HG03175 (cell line): ENCODE measurements around the gene LRRK1.

Source experiments
- ATAC-seq: cut with Tn5 transposase; IDR thresholded peaks from one replicate; pipeline ENCODE4 v1.9.1; 2021; ENCODE audit warnings: mild to moderate bottlenecking, moderate library complexity; ENCODE audit not compliant: unreplicated experiment

Gene LRRK1

DNA sequence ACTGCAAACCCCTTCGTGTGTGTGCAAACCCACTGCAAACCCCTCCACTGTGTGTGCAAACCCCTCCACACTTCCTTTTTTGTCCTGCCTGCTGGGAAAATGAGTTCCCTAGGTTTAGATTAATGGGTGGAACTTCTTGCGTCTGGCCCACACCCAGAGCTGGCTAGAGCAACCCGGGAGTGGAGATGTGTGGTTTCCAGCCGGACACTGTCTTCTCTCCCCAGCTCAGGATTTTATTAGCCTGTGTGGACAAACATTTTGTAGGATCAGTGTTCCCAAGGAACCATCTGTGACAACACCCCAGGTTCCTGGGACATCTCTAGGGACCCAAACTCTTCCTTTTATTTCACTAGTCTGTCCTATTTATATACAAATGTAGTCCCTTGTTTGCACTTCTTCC lies 9.6 kb upstream of the LRRK1 start:
- ATAC-seq, result no peak

DNA sequence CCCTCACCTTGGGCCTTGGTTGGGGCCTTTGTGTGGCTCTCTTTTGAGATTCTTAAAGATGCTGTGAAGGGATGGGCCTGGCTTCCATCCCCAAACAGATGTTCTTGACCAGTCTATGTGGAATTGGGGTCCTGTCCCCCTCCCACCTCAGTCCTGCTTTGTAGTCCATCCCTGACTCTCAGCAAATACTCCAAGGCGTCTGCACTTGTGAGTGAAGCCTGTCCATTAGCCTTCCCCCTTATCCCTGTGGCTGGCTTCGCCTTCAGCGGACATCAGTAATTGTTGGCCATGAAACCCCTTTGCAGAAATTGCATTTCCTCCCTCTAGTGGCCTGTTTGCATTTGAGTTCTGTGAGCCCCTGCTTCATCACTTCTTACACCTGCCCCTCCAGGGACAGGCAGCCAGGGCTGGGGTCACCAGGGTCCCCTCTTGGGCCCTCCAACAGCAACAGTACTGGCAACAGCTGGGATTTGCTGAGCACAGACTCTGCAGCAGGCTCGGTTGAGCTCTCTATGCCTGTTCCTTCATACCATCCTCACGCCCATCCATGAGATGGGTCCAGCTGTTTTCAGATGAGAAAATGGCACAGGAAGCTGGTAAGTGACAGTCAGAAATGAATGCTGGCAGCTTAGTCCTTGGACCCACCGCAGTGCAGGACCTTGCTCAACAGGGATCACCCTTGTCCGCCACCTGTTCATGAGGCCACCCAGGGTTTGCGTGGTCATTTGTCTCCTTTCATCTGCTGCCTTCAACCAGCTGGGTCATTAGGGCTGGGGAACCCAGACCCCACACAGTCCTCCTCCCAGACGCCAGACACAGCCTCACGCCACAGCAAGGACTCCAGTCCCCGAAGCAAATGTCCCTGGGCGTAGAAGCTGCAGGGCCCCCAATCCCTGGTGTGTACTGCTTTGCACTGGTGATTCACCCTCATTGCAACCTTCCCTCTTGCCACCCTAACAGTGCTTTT lies 8.9 kb upstream of the LRRK1 start:
- ATAC-seq, result no peak

DNA sequence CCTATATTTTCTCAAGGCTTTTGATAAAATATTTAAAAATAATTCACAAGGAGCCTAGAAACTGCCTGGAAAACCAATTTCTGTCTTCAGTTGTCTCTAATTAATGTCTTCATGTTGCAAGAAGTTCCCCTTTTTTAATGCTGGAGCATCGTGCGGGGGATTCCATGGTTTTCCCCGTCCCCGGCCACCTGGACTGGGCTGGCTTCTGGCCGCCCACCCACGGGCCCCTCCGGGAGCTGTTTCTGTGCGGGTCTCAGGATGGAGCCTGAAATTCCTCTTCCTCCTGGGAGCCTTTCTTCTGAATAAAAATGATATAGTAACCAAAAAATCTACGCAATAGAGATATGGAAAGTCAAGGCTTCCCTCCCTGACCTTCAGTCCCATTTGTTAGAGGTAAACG lies 8.1 kb upstream of the LRRK1 start:
- ATAC-seq, result no peak

DNA sequence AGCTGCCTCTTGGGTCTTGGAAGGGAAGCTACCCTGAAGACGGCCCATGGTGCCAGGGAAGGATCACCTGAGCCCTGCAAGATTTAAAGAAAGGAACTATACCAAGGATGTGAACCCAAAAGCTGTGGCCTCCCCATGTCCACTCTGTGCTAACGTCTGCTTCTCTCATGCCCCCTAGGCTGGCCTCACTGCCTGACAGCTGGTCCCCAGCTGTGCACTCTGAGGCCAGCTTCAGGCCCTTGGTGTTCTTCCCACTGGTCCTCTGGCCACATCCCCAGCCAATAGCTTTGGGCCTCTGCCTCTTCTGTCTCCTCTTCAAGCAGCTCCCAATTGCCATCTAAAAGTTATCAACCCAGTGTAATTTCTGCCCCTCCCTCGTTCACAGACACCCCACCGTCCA lies 5.2 kb upstream of the LRRK1 start:
- ATAC-seq, result no peak

DNA sequence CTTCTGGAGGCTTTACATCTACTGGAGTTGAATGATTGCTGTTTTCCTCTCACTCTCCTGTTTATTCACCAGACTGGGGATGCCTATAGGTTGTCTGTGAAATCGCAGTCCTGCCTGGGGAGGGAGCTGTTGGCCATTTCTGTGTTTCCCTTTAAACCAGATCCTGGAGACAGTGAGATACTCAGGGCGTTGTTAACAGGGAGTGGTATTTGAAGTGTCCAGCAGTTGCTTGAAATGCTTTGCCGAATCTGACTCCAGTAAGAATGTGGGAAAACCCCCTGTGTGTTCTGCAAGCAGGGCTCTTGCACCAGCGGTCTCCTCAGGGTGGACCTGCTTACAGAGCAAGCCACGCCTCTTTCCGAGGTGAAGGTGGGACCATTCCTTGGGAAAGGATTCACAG lies 4.3 kb upstream of the LRRK1 start:
- ATAC-seq, result no peak

DNA sequence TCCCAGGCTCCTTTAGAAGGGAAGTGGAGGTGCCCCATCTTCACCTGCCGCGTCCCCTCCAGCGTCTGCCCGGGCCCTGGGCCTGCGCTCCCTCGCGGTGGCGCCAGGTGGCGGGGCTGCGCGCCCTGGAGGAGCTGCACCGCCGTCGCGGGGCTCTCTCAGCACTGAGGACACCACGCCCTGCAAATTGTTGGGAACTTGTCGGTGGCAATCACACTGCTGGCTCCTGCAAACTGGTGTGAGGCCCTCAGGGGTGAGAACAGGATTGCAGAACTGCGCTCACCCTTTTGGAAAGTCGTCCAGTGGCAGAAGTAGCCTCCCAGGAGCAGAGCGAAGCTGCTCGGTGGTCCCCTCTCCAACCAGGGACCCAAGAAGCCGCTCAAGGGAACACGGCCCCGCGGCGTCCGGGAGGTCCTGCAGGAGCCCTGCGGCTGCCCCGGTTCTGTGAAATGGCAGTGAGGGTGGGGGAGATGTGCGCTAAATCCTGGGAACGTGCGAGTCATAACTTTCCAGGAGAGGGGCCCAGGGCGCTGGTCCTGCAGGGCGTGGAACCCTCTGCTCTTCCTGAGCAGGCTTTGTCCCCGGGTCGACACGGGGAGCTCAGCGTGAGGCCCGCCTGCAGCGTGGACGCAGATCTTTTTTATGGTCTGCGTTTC lies 995 bp upstream of the LRRK1 start:
- peak; percentile 73 for ATAC-seq

DNA sequence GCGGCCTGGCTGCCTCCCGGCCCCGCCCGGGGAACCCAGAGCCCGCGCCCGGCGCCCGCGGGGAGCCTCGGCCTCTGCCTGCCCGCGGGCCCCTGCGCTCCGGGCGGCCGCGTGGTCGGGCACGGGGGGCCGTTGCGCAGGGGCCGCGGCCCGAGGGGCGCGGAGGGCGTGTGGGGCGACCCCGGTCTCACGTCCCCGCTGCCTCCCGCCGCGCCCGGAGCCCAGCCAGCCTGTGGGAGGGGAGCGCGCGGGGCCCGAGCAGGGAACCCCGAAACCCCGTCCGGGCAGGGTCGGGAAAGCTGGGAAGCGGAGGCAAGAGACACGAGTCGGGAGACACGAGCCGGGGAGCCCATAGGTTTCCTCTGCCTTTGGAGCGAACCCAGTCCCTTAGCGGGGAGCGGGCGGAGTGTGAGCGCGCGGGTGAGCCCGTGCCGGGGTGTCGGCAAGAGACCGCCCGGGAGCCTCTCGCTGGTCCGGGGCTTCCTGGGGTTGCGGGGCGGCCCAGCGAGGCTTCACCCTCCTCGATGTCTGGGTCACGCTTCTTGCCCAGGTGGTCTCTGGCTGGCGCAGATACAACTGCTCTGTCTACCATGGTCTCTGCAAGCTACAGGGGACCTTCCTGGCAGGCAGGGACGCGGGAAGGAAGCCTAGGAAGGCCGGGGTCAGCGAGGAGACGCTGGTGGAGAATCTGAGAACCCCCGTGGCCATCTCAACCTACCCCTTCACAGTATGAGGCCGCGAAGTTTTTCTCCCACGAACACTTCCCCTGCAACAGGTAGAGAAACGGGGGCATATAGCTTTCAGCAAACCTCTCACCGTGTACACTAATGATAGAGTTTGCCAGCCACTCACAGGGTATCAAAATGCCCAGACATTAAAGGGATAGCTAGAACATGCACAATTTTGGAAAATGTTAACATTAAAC lies 586 bp downstream of the LRRK1 start:
- peak; percentile 0 for ATAC-seq

DNA sequence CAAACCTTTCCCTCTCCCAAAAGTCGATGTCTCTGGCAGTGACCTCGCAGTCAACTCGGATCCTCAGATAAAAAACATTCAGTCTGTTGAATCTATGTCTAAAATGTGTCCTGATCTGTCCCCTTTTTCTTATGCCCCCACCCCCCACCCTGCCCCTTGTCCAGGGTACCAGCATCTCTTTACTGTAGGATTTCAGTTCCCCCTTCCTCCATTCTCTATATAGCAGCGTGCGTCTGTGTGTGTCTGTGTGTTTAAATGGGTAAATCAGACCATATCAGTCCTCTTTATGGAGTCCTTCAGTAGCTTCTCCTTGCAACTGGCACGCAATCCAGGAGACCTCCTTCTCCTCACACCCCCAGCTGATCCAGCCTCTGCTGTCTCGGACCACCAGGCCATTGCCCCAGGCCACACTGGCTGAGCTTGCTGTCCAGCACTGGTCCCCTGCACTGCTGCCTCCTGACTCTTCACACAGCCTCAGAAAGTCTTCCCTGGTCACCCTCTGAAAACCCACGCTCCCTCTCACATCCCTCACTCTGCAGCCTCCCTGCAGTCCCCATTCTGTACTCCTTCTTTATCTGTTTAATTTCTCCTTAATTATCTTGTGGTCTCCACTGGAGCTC lies 1.5 kb downstream of the LRRK1 start:
- ATAC-seq, result no peak

DNA sequence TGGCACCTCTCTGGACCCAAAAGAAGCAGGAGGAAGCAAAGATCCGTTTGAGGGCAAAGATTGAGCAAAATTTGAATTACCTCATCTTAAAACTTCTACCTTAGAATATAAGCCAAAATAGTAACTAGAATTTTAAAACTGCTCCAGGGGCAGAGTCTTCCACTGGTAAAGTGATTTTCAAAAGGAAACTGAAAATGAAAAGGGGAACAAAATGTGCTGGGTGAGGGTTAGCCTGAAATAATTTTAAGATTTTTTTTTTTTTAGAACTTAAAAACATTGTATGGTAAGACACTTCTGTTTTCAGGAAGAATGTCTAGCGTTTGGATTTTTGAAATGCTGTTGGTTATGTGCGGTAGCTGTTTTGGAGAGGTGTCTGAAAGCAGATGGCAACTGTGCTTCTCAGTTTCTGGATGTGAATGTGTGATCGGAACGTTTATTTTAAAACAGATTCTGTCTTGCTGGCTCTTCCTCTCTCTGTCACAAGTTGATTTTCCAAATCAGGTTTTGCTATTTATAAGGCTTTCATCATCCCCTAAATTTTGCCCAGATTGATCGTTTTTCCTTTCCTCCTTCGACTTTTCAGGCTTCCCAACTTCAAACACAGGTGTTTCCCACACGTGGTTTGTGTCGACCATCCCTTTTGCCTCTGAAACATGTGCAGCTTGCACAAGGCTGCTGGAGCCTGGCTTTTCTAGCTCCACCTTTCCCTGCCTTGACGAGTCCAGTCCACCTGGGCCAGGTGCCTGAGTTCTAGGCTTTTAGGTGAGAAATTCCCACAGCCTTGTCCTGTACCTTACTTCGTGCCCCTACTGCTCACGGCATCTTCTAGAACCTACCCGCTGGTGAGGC lies 3.3 kb downstream of the LRRK1 start:
- ATAC-seq, result no peak

DNA sequence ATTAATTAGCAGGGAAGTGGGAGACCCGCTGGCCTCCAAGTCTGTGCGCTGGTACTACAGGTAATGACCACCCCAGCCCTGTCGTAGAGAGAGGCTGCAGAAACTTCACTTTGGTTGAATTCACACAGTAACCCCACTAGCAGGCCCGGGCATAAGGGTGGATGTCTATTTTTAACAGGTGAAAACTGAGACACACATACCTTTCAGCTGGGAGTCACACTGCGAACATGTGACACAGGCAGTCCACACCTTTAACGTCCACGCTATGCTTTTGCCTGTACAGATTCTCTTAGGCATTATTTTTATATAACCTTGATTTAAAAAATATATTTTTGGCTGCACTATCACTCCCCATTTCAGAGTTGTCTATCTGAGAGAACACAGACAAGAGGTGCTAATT lies 3.9 kb downstream of the LRRK1 start:
- no peak for ATAC-seq

DNA sequence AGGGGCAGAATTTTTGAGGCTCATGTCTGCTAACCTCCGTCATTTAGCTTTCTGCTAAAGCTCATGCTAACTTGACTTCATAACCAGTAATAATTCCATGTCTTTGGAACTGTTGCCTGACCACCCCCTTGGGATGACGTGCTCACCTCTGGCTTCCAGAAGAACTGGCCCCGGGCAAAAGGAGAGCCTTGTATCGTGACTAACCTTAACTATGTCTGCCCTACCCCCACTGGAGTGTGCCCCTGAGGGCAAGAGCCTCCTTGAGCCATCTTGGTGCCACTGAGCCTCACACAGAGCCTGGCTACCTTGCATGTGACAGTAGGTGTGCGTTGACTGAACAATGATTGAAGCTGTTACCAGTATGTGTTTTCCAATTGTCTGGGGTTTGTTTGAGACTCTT lies 4.7 kb downstream of the LRRK1 start:
- ATAC-seq, result no peak

DNA sequence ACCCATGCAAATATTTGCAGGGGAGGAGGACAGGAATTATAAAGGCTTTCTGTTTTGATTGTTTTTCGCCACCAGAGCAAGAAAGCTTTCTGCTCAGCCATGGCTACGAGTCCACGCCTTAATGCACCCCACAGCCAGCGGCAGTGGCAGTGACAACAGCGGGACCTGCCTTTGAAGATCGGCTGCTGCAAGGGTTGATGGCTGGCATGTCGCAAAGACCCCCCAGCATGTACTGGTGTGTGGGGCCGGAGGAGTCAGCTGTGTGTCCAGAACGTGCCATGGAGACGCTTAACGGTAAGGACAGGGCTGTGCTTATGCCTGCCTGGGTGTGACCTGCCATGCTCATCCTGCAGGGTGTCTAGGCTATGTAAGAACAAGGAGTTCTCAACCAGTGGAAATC lies 5.3 kb downstream of the LRRK1 start:
- no peak for ATAC-seq

DNA sequence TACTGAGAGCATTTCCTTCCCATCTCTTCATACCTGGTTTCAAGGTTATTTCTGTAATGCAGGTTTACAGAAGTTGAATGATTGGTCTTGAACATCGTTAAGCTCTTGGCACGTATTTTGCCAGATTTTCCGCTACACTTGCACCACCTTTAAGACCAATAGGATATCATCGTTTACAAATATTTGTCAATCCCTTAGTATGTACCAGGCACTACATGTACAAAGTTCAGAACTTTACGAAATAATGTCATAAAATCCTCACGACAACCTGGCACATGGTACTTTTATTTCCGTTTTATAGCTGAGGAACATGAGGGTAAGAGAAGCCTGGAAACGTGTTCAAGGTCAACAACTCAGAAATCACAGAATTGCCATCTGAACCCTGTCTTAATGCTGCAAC lies 6.3 kb downstream of the LRRK1 start:
- no peak for ATAC-seq

DNA sequence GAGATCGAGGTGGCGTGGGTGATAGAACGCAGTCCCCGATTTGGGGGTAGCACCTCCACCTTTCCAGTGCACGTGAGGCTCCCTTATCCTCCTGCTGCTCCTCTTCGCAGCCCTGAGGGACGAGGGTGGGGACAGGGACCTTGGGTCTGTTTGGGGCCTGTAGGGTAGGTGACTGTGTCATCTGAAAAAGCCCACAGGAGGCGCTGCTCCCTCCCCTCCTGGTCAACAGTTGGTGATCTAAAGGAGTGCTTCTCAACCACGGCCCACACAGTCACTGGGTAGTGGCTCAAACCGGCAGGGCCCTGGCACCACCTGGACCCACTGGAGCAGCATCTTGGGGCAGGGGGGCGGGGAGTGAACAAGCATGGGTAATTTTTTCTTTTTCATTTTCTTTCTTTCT lies 7.1 kb downstream of the LRRK1 start:
- ATAC-seq, result no peak

DNA sequence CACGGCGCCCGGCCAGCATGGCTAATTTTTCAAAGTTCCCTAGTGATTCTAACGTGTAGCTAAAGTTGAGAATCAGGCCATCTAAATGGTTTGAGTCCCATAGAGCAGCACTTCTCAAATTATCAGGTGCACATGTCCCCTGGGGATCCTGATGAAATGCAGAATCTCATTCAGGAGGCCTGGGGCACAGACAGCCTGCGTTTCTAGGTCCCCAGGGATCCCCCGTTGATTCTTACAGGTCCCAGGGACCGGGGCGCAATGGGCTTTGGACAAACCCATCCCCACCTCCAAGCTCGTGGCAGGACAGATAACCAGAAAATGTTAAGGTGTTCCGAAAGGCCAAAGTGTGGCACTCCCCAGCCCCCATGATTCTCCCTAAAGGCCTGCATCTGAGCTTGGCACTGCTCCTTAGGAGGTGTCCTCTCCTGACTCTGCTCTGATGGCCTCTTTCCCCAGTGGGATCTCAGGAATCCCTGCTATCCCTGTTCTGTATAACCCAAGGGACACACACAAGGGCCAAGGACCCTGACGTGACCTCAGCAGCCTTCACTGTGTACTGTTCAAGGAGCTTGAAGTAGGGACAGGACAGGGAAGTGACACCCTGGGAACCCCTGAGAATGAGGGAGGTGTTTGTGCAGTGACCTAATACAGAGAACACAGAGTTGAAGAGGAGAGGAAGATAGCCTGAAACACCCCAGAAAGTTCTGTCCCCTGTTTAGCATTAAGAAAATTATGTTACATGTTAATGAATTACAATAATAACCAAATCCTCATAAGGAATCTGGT lies 8.0 kb downstream of the LRRK1 start:
- ATAC-seq, result peak; percentile 41

DNA sequence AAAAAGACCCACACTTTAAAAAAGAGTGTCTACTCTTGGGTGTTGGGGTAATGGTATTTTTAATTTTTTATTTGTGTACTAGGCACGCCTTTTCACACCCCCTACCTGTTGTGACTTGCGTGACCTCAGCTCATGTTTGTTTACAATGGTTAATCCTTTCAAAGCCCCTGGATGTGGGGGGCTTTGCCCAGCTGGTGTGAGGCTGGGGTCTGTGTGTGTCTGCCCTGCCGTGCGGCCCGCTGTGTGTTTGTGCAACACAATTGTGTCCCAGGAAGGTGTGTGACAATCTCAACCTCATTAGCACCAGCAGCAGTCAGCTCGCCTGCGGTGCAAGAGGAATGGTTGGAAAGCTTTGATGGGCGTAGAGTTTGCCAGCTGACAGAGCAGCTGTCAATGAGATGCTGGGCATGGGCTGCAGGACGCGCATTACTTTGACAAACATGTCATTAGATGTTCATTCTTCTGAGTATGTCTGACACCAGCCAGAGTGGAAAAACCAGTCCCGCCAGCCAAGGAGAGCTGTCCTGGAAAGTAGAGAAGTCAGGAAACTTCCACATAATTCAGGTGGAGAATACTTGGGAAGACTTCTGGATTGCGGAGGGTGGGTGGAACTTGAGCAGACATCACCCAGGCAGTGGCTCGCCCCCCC lies 9.6 kb downstream of the LRRK1 start:
- ATAC-seq, result no peak

DNA sequence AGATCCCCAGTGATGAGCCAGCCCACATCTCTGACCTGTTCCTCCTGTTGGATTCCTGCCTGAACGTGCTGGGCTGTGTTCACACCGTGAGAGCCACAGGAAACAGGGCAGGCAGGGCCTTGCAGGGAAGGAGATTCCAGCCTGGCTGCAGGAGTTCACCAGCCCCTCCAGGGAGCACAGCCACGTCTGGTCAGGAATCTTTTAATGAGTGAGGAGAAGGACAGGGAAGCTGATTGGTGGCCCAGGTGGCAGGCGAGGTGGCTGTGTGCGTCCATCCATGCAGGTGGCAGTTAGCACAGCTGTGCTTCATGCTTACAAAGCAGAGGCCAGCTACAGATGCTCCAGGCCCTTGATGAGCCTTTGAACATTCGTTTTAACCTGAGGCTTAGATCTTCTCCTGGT lies 10.5 kb downstream of the LRRK1 start:
- peak; percentile 35 for ATAC-seq

DNA sequence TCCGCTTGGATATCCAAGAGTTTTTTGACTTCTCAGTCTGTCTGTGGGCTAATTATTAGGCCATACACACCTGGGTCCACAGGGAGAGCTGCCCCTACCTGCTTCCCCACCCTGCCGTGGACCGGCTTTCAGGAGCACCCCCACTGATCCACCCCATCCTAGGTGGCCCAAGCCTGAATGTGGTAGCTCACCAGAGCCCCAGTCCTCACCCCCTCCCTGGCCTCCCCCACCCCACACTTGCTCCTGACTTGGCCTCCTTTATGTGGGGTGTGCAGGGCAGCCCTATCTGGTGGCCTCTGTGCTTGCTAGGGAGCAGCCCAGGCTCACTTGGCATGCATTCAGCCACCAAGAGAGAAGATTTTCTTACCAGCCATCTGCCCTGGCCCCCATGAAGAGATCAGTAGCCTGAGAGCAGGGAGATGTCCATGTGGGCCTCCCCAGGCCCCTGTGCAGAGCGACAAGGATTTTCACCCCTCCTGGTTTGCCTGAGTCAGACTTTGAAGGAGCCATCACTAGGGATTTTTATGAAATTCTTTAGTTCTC lies 11.2 kb downstream of the LRRK1 start:
- ATAC-seq, result no peak
